HFF-Myc (cell line): Measurements from ENCODE around the gene SGO2.

Experiments used
- DNase-seq: peaks from one replicate; pipeline ENCODE4 v3.0.0-alpha.2; 2011; ENCODE audit warnings: low read depth; ENCODE audit errors: extremely low read depth
- H3K4me3 ChIP-seq: replicated peaks from 2 replicates; pipeline ENCODE4 v1.5.1; 2011; ENCODE audit warnings: low read depth, mild to moderate bottlenecking, control low read depth, low read length
- CTCF ChIP-seq: IDR thresholded peaks from 2 replicates; pipeline ENCODE4 v1.5.1; 2012; ENCODE audit warnings: mild to moderate bottlenecking, low read depth, low read length, control low read depth; ENCODE audit errors: missing control alignments

Gene SGO2

GRCh38 chr2:200484934-200485333 is 41.1 kb upstream of the SGO2 start:
- no peak overlapping the region for H3K4me3 ChIP-seq
- no peak for TF ChIP-seq CTCF
- DNase-seq: no peak

DNA sequence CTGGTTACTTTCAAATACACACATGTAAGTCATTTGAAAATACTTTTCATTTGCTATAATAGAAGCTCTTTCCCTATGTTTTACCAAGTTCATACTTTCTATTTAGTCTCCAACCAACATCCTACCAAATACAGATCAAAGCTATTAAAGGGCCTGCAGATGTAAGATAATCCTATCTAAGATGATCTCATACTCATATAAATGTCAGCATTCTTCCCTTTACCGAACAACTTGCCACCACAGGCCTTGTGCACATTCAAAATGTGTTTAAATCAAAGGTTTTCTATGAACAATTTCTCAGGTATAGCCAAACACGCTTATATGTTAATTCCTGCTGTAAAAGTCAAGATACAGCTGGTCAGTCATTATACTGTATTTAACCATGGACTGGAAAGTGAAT is 39.5 kb upstream of the SGO2 start:
- no peak overlapping the region for H3K4me3 ChIP-seq
- no peak for DNase-seq
- no peak for TF ChIP-seq CTCF

GRCh38 chr2:200488169-200488568 is 37.8 kb upstream of the SGO2 start:
- no peak overlapping the region for H3K4me3 ChIP-seq
- no peak for TF ChIP-seq CTCF
- DNase-seq: no peak

- no peak for TF ChIP-seq CTCF
- H3K4me3 ChIP-seq: no peak overlapping the region
- DNase-seq: no peak
Measured at GRCh38 chr2:200490001-200490400, 36.0 kb upstream of the SGO2 start.

DNA sequence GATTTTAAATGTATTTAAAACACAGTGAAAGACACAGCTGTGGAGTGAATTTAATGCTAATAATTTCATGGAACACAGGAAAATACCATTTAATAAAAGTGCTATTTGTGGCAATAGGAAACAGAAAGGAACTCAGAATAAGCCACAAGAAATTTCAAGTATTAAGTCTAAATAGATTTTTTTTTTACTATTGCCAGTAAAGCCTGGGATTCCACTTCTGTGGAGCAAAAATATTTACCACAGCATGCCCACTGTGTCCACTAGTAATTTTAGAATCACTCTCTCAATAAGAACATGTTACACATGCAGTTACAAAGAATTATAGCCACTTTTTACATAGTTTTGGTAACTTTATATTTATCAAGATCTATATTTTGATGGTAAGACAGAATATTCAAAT is 33.4 kb upstream of the SGO2 start:
- no peak for TF ChIP-seq CTCF
- DNase-seq: no peak
- H3K4me3 ChIP-seq: no peak overlapping the region

GRCh38 chr2:200494048-200494447 is 32.0 kb upstream of the SGO2 start:
- no peak overlapping the region for H3K4me3 ChIP-seq
- DNase-seq: no peak
- TF ChIP-seq CTCF: no peak

DNA sequence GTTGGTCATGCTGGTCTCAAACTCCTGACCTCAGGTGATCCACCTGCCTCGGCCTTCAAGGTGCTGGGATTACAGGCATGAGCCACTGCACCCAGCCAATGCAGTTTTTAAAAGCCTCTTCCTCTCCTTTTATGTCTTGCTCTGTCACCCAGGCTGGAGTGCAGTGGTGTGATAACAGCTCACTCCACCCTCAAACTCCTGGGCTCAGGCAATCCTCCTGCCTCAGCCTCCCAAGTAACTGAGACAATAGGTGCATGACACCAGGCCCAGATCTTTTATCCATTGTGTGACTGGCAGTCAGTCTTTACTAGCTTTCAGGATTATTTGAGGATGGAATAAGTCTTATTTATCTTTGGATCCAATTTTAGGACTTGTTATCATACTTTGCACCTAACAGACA is 29.3 kb upstream of the SGO2 start:
- no peak for DNase-seq
- no peak for TF ChIP-seq CTCF
- no peak overlapping the region for H3K4me3 ChIP-seq
